ENCODE measurements around the gene CYB561D1. TPM values are rescaled to one million over a fixed set of nuclear protein-coding genes. Genes with fewer than 3 reads are reported as not detected.

CYB561D1 gene
- total RNA-seq, 4 donors from 2014 or later = 1.8 to 11.0 (median 8.4) TPM

- H3K4me1 ChIP-seq = no peaks in the 10 kb centered on the region
- H3K9me3 ChIP-seq = no peaks in the 10 kb centered on the region
- H3K36me3 ChIP-seq = no peaks in the 10 kb centered on the region
- no peak overlapping the region for H3K4me3 ChIP-seq
- DNase-seq = no peak
- no peak overlapping the region for H3K27ac ChIP-seq
- no peaks in the 10 kb centered on the region for H3K27me3 ChIP-seq
- intact Hi-C loops (cut with DNase I; ENCODE audit: low total_unique reads) = no loop called here
- TF ChIP-seq POLR2A (IDR thresholded peaks at IDR 0.05) = no peak
Measured at GRCh38 chr1:109537450-109538178, 43.7 kb downstream of the CYB561D1 start.

DNA sequence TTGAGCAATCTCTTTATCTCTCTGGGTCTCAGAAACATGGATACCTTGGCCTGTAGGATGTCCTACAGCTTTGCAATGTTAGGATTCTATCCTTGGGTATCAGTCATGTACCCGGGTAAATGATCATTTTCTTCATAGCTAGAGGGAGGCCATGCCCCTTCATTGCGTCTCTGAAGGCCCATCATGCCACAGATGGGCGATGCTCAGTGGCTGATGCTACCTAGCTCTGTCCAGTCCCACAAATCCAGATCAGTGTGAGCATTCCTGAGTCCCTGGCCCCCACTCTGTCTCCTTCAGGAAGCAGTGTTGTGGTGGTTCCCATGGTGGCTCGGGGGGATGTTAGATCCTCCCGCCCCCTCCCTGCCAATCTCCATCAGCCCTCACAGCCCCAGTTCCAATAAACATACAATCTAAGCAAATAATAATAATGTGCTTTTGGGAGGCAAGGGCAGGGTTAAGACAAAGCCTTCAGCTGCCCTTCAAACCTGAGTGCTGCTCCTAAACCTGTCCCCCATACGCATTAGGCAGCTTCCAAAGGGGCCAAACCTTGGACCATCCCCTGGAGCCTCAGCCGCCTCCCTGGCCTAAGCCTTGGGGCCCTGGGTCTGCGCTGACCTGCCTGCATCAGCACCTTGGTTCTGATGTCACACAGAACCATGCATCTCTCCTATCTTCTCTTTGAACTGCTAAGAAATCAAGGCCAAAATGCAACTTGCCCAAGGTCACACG is 45.1 kb downstream of the CYB561D1 start:
- H3K27me3 ChIP-seq = no peaks in the 10 kb centered on the region
- no peak overlapping the region for H3K4me3 ChIP-seq
- H3K27ac ChIP-seq = no peak overlapping the region
- H3K9me3 ChIP-seq = no peaks in the 10 kb centered on the region
- intact Hi-C loops (cut with DNase I; ENCODE audit: low total_unique reads) = no loop called here
- DNase-seq = no peak
- TF ChIP-seq, protein P1, sequence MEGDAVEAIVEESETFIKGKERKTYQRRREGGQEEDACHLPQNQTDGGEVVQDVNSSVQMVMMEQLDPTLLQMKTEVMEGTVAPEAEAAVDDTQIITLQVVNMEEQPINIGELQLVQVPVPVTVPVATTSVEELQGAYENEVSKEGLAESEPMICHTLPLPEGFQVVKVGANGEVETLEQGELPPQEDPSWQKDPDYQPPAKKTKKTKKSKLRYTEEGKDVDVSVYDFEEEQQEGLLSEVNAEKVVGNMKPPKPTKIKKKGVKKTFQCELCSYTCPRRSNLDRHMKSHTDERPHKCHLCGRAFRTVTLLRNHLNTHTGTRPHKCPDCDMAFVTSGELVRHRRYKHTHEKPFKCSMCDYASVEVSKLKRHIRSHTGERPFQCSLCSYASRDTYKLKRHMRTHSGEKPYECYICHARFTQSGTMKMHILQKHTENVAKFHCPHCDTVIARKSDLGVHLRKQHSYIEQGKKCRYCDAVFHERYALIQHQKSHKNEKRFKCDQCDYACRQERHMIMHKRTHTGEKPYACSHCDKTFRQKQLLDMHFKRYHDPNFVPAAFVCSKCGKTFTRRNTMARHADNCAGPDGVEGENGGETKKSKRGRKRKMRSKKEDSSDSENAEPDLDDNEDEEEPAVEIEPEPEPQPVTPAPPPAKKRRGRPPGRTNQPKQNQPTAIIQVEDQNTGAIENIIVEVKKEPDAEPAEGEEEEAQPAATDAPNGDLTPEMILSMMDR (IDR thresholded peaks at IDR 0.05) = no peak
- TF ChIP-seq POLR2A (IDR thresholded peaks at IDR 0.05) = no peak
- H3K36me3 ChIP-seq = no peaks in the 10 kb centered on the region
- H3K4me1 ChIP-seq = no peaks in the 10 kb centered on the region

GRCh38 chr1:109539676-109540075 is 45.8 kb downstream of the CYB561D1 start, which contains the start of gene GPR61:
GPR61 (plus strand) TSS chr1:109539872; CDS start chr1:109543023, 3,151 bp downstream.
- DNase-seq = no peak
- H3K36me3 ChIP-seq = no peaks in the 10 kb centered on the region
- TF ChIP-seq, protein P1 (IDR thresholded peaks at IDR 0.05) = no peak
- TF ChIP-seq POLR2A (IDR thresholded peaks at IDR 0.05) = no peak
- H3K9me3 ChIP-seq = no peaks in the 10 kb centered on the region
- no peaks in the 10 kb centered on the region for H3K27me3 ChIP-seq
- no peak within 1 kb of the TSS for H3K27ac ChIP-seq
- no peak within 1 kb of the TSS for H3K4me3 ChIP-seq
- no peaks in the 10 kb centered on the region for H3K4me1 ChIP-seq
- intact Hi-C loops (cut with DNase I; ENCODE audit: low total_unique reads) = loop anchor here (10.0 kb wide), 1 partner anchor 95 kb away; no protein-coding TSS in a partner anchor

- TF ChIP-seq, protein P1 (IDR thresholded peaks at IDR 0.05) = no peak
- TF ChIP-seq POLR2A (IDR thresholded peaks at IDR 0.05) = no peak
- Histone ChIP-seq H3K9me3 (no peaks in the 10 kb centered on the region), H3K4me3 (no peak overlapping the region), H3K27me3 (no peaks in the 10 kb centered on the region), H3K4me1 (no peaks in the 10 kb centered on the region), H3K36me3 (no peaks in the 10 kb centered on the region), H3K27ac (no peak overlapping the region)
- DNase-seq = no peak
- intact Hi-C loops (cut with DNase I; ENCODE audit: low total_unique reads) = loop anchor here (10.0 kb wide), 1 partner anchor 94 kb away; no protein-coding TSS in a partner anchor
Measured at GRCh38 chr1:109541102-109541501, 47.2 kb downstream of the CYB561D1 start.

- Histone ChIP-seq H3K4me3 (no peak overlapping the region), H3K36me3 (no peaks in the 10 kb centered on the region), H3K4me1 (no peaks in the 10 kb centered on the region), H3K27ac (no peak overlapping the region), H3K27me3 (no peaks in the 10 kb centered on the region), H3K9me3 (no peaks in the 10 kb centered on the region)
- TF ChIP-seq POLR2A (IDR thresholded peaks at IDR 0.05) = no peak
- intact Hi-C loops (cut with DNase I; ENCODE audit: low total_unique reads) = loop anchor here (10.0 kb wide), 1 partner anchor 92 kb away; no protein-coding TSS in a partner anchor
- DNase-seq = no peak
Measured at GRCh38 chr1:109542657-109543056, 48.8 kb downstream of the CYB561D1 start.
